Hepatocyte (in vitro differentiated cells): ENCODE results near the gene CFLAR.

ENCODE experiments used
- EZH2phosphoT487 ChIP-seq: fragments of 200-600 bp; sonication (generic); IDR thresholded peaks from one replicate; pipeline ENCODE4 v1.6.1; 2018; ENCODE audit warnings: antibody characterized with exemption, mild to moderate bottlenecking, low read depth, moderate library complexity; ENCODE audit not compliant: unreplicated experiment, severe bottlenecking
- TF ChIP-seq, protein P1 (sequence below): fragments of 200-600 bp; sonication (generic); IDR thresholded peaks from 2 replicates; pipeline ENCODE4 v1.5.1; 2016; ENCODE audit warnings: antibody characterized with exemption, mild to moderate bottlenecking; ENCODE audit not compliant: poor library complexity

DNA sequence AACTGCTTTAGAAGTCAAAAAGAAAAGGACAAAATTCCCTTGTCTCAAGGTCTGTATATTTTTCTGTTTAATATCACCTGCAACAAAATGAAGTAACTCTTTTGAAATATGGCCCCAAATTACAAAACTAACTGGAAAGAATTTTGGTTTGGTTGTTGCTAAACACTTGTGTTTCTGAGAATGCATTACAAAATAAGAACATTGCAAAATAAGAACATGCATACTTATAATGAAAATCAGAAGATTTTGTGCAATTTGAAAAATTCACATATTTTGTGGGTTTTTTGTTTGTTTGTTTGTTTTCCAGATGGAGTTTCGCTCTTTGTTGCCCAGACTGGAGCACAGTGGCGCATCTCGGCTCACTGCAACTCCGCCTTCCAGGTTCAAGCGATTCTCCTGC is 22.4 kb upstream of the CFLAR start:
- TF ChIP-seq, protein P1, sequence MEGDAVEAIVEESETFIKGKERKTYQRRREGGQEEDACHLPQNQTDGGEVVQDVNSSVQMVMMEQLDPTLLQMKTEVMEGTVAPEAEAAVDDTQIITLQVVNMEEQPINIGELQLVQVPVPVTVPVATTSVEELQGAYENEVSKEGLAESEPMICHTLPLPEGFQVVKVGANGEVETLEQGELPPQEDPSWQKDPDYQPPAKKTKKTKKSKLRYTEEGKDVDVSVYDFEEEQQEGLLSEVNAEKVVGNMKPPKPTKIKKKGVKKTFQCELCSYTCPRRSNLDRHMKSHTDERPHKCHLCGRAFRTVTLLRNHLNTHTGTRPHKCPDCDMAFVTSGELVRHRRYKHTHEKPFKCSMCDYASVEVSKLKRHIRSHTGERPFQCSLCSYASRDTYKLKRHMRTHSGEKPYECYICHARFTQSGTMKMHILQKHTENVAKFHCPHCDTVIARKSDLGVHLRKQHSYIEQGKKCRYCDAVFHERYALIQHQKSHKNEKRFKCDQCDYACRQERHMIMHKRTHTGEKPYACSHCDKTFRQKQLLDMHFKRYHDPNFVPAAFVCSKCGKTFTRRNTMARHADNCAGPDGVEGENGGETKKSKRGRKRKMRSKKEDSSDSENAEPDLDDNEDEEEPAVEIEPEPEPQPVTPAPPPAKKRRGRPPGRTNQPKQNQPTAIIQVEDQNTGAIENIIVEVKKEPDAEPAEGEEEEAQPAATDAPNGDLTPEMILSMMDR = no peak
- no peak for TF ChIP-seq EZH2phosphoT487
